Heart right ventricle (tissue), 16 donors: ENCODE data around the gene CA7. TPM values are rescaled to one million over a fixed set of nuclear protein-coding genes. Genes with fewer than 3 reads are reported as not detected.

Source experiments
- ATAC-seq, 8 donors: fragments of 200-7000 bp; cut with Tn5 transposase; one replicate each; pipeline ENCODE4 v1.9.1; 2020; ENCODE audit warnings: mild to moderate bottlenecking in 8 of 8, moderate library complexity in 8 of 8, moderate number of reproducible peaks in 1 of 8
- DNase-seq, 2 donors: peaks; one replicate each; pipeline ENCODE4 v3.0.0-alpha.2; 2020
- H3K27ac ChIP-seq, 10 donors: fragments of 200-600 bp; sonication (generic) in 2 of 10; one replicate each; pipeline versions ENCODE4 v1.5.0 to v1.8.0; 2020 to 2022; ENCODE audit warnings: mild to moderate bottlenecking in 3 of 10
- H3K27me3 ChIP-seq, 7 donors: fragments of 200-600 bp; one replicate each; pipeline ENCODE4 v1.8.0; 2021 to 2022; ENCODE audit warnings: mild to moderate bottlenecking in 2 of 7
- H3K36me3 ChIP-seq, 9 donors: fragments of 200-600 bp; sonication (generic) in 1 of 9; one replicate each; pipeline versions ENCODE4 v1.5.0 to v1.8.0; 2020 to 2022; ENCODE audit warnings: mild to moderate bottlenecking in 2 of 9
- H3K4me1 ChIP-seq, 9 donors: fragments of 200-600 bp; sonication (generic) in 1 of 9; one replicate each; pipeline versions ENCODE4 v1.5.0 to v1.8.0; 2020 to 2022; ENCODE audit warnings: mild to moderate bottlenecking in 4 of 9
- H3K4me3 ChIP-seq, 10 donors: fragments of 200-600 bp; sonication (generic) in 2 of 10; one replicate each; pipeline versions ENCODE4 v1.5.0 to v1.8.0; 2020 to 2022; ENCODE audit warnings: mild to moderate bottlenecking in 7 of 10, moderate library complexity in 2 of 10
- H3K9me3 ChIP-seq, 11 donors: fragments of 200-600 bp in 10 of 11; sonication (generic) in 2 of 11; one replicate each; pipeline versions ENCODE4 v1.5.0 to v1.8.0; 2013 to 2022; ENCODE audit warnings: mild to moderate bottlenecking in 2 of 11, control low read depth in 1 of 11, moderate library complexity in 1 of 11
- CTCF ChIP-seq, 9 donors: fragments of 200-600 bp; sonication (generic) in 2 of 9; IDR thresholded peaks; one replicate each; pipeline versions ENCODE4 v1.5.0 to v1.8.0; 2021 to 2022; ENCODE audit warnings: antibody characterized with exemption in 9 of 9, mild to moderate bottlenecking in 5 of 9, moderate library complexity in 1 of 9
- WGBS, 2 donors: extraction: QIAGEN DNeasy Blood & Tissue Kit; methylation state at CpG; one replicate each; pipeline ENCODE4 v1.1.7; 2013; ENCODE audit warnings: inconsistent platforms in 1 of 2; 5-methylcytosine and 5-hydroxymethylcytosine counted together
- intact Hi-C, 10 donors: fragments of 100-400 bp; cut with DNase I; formaldehyde crosslinking; loops; one replicate each; pipeline versions ENCODE4 v1.11.1 to v1.14.2; 2022
- polyA plus RNA-seq, 2 donors: library from polyadenylated mRNA; stranded (reverse); fragments of 200-250 nt; gene quantifications; one replicate each; pipeline ENCODE4 v1.2.3, GENCODE V29; 2013
- total RNA-seq, 10 donors: library from RNA; stranded (reverse); fragmentation: NEBNext Ultra II Directional in 3 of 10; extraction: Animal tissue kit (Norgen Biotek cat#: 25700) in 3 of 10; gene quantifications; one replicate each; pipeline versions ENCODE4 v1.2.1 to v1.2.4, GENCODE V29; 2021 to 2023
- donor health status: Arrhythmogenic right ventricular cardiomyopathy.
- donor health status: ischemic (EF 13 %, LVEDD 7.1; RV severe dilation, severe dysfunction).
- donor health status: healthy with polysubstance abuse.
- donor health status: DM: no; HTN: yes; CAD: no.
- donor health status: DM: no; HTN: no; CAD: no.
- donor health status: ischemic (EF 25% LVEDD 6.9; RV normal size, moderate dysfunction).
- donor health status: ischemic (EF 25% LVEDD 5.7; RV mildly dilated, moderate dysfunction).
- donor health status: healthy.
- donor health status: DM: yes; HTN: yes; CAD: no.
- donor health status: Ischemic cardiomyopathy.
- donor health status: ischemic (EF 35%, LVEDD 5.7; RV mildly dilated, moderate dysfunction).
- donor health status: nonischemic (EF 11% LVEDD 7.7; RV severe dilation, severe dysfunction).
- donor health status: DM: yes; HTN: yes; CAD: no.
- donor health status: PGD.
- donor health status: ischemic (EF 29% LVEDD 5.4; RV normal size, mild dysfunction).
- donor health status: nonischemic (EF 23%, LVEDD 6.1; RV moderate dilation, normal function).

CA7 gene
- total and polyA plus RNA-seq, 12 donors: not detected

GRCh38 chr16:66872943-66873684, 28.9 kb downstream of the CA7 start:
- peaks cover 0 to 5% (median 0%) of the 10 kb centered on the region in 7 donors for H3K27me3 ChIP-seq
- peaks cover 0 to 23% (median 9%) of the 10 kb centered on the region in 9 donors for H3K4me1 ChIP-seq
- peak; percentile 75 to 99 (median 96) for TF ChIP-seq CTCF (IDR thresholded peaks at IDR 0.05)
- 5 to 6% methylated on average over 36 to 39 of the region's 39 CpGs for WGBS, 2 donors
- peak overlapping the region in 9 of 10 donors; percentile 8 to 52 (median 43) for H3K4me3 ChIP-seq
- ATAC-seq (peak; percentile 92 to 97 (median 96)), DNase-seq (peak; percentile 89 to 92)
- H3K36me3 ChIP-seq: no peaks in the 10 kb centered on the region
- no peaks in the 10 kb centered on the region for H3K9me3 ChIP-seq
- peak overlapping the region in 6 of 10 donors; percentile 1 to 70 (median 32) for H3K27ac ChIP-seq
- intact Hi-C loops: loop anchor here in 3 of 10 donors (2.0 to 5.0 kb wide), 3 partner anchors 42 to 146 kb away; partner anchors contain the start of gene NAE1 (in 1 of the 3)

DNA sequence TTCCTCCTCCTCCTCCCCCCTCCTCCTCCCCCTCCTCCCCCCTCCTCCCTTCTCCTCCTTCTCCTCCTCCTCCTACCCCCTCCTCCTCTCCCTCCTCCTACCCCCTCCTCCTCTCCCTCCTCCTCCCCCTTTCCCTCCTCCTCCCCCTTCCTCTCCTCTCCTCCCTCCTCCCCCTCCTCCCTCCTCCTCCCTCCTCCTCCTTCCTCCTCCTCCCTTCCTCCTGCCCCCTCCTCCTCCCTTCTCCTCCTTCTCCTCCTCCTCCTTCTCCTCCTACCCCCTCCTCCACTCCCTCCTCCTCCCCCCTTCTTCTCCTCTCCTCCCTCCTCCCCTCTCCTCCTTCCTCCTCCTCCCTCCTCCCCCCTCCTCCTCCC, 29.5 kb downstream of the CA7 start:
- intact Hi-C loops: loop anchor here in 4 of 10 donors (2.0 to 5.0 kb wide), 4 partner anchors 43 to 267 kb away; partner anchors contain the start of gene NAE1 (in 1 of the 4)
- DNase-seq (no peak), ATAC-seq (no peak)
- H3K9me3 ChIP-seq: no peaks in the 10 kb centered on the region
- no peak for TF ChIP-seq CTCF (IDR thresholded peaks at IDR 0.05)
- no peak overlapping the region for H3K4me3 ChIP-seq
- H3K4me1 ChIP-seq: peaks cover 0 to 28% (median 9%) of the 10 kb centered on the region in 9 donors
- no peak overlapping the region for H3K27ac ChIP-seq
- peaks cover 0 to 5% (median 0%) of the 10 kb centered on the region in 7 donors for H3K27me3 ChIP-seq
- no peaks in the 10 kb centered on the region for H3K36me3 ChIP-seq

GRCh38 chr16:66874079-66874775, 30.0 kb downstream of the CA7 start:
- Histone ChIP-seq H3K4me3 (no peak overlapping the region), H3K27me3 (peaks cover 0 to 5% (median 0%) of the 10 kb centered on the region in 7 donors), H3K36me3 (no peaks in the 10 kb centered on the region), H3K4me1 (peaks cover 0 to 29% (median 9%) of the 10 kb centered on the region in 9 donors), H3K27ac (no peak overlapping the region), H3K9me3 (no peaks in the 10 kb centered on the region)
- intact Hi-C loops: loop anchor here in 3 of 10 donors (2.0 to 5.0 kb wide), 3 partner anchors 142 to 267 kb away; no protein-coding TSS in a partner anchor
- ATAC-seq: no peak
- WGBS, 2 donors: 81 to 82% methylated on average over 1 of the region's 1 CpG
- no peak for TF ChIP-seq CTCF (IDR thresholded peaks at IDR 0.05)
- no peak for DNase-seq

DNA sequence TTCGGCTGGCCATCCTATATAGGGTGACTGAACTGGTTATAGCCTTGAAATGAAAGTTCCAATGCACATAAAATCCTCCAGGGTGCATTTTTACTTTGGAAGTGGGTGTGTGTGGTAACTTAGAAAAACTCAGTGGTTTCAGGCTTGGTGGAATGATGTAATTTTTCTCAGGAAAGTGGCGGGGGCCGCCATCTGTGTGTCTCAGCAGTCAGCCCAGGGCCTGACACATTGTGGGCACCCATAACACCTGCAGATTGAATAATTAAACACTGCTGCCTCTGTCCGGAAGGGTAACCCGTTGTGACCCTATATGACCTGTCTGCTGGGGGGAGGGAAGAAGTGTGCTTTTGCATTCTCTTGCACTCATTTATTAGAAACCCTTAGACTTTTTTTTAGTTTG, 33.9 kb downstream of the CA7 start:
- H3K36me3 ChIP-seq: peaks cover 0 to 2% (median 0%) of the 10 kb centered on the region in 9 donors
- DNase-seq: no peak
- WGBS, 2 donors: 65 to 78% methylated on average over 5 of the region's 5 CpGs
- TF ChIP-seq CTCF (IDR thresholded peaks at IDR 0.05): no peak
- intact Hi-C loops: no loop called here
- peaks cover 0 to 37% (median 13%) of the 10 kb centered on the region in 9 donors for H3K4me1 ChIP-seq
- peaks cover 0 to 5% (median 0%) of the 10 kb centered on the region in 7 donors for H3K27me3 ChIP-seq
- H3K9me3 ChIP-seq: no peaks in the 10 kb centered on the region
- no peak overlapping the region for H3K27ac ChIP-seq
- no peak overlapping the region for H3K4me3 ChIP-seq
- no peak for ATAC-seq
